DMS 273 (cell line): ENCODE results near the gene DPYD.
A peak's percentile ranks its signal among the peaks of the same experiment; 100 is the strongest.

ENCODE experiments used
- DNase-seq: peaks from one replicate; lab custom pipeline; 2025; ENCODE audit not compliant: unreplicated experiment; lab: John Stamatoyannopoulos, UW

The DPYD gene

DNA sequence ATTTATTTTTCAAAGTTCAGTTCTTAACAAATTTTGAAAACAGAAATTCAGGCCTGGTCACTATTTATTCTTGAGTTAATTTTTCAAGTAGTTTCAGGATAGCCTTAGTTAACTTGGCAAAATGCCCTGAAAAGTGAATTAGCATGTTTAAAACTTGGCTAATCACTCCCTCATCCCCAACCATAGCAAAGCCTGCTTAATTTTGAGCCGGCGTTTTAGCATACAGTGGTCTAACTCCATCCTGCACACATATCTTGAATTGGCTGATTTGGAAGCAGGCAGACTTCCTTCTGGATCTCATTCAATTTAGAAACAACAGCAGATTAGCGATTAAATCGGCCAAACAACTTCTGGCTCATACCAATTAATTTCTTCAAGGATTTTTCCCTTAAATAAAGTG, 760.0 kb downstream of the DPYD start:
- DNase-seq = peak; percentile 59

DNA sequence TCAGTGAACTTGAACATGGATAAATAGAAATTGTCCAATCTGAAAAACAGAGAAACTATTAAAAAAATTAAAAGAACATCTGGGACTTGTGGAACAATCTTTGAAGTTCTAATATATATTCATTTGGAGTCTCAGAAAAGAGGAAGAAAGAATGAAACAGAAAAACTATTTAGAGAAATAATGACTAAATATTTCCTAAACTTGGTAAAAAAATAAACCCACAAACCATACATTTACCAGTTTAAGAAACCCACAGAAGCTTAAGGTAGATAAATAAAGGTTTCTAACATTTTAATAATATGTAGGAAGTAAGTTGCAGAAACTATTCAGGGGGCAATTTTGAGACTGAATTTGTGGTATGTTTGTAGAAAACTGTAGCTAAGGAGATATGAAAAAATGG, 761.5 kb downstream of the DPYD start:
- DNase-seq = no peak

DNA sequence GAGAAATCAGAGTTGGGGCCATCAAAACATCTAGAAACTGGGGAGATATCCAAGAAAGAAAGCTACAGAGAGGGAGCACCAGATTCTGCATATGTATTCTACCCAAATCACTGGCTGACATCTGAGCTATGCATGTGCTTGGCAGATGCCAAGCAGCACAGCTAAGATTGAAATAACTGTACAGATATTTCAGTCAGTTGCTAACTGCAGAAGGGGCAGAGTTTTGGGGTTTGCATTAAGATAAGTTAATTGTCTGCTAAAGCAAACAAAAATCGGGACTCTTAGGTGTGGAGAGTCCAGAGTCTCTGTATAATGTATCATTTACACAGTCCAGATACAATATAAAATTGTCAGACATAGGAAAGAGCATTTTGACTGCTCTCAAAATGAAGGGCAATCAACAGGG, 762.1 kb downstream of the DPYD start:
- peak; percentile 21 for DNase-seq

DNA sequence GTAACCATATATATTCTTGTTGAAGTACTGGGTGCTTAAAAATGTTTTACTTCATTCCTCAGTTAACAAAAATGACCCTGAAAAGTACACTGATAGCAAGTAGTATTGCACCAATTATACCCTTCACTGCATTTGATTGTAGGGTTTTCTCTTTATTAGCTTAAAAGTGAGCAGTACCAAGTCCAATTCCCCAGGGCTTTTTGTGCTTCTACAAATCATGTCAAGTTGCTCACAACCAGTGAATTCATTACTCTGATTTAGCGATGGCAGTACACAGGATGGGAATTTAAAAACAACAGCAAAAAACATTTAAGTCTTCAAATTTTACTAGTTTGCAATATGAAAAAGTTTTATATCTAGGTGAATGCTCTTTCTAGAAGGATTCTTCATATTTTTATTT, 762.8 kb downstream of the DPYD start:
- DNase-seq = peak; percentile 3

DNA sequence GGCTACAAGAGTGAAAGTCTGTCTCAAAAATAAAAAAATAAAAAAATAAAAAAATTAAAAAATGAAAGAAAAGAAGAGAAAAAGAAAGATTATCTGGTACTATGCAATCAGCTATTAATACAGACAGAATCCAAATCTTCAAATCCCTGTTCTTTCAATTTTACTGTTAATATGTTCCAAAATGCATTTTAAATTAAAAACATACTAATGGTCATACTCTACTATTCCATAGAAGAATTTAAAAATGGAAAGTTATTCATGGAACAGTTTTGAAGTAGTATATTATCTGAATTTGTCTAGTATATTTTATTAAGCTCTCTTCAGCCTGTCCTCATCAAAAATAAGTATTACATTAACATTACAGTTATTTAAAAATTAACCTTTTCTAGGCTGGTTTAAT, 769.2 kb downstream of the DPYD start:
- no peak for DNase-seq

DNA sequence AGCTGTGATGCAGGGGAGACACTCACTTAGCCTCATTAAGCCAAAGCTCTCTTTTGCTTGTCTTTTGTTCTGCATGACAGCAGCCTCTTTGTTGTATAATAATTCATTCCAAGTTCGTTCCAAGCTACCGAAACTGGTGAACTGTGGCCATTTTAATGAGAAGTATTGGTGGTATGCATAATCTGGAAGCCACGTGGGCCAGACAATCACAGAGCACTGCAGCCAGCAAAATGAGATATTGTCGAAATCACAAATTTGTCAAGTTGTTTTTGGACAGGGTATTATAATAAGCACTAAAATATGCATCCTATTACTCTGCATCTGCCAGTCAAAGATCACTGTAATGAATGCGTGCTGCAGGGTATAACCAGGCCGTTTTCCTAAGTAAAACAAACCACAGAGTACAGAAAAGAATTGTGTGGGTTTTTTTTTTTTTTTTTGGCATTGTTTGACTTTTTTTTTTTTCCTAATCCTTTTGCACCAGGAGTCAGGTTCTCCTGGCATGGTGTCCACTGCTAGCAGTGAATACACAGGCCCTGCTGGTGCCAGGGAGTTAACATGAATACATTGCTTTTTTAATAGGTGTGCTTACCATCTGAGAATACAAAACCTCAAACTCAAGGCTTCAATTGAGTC, 775.4 kb downstream of the DPYD start:
- peak; percentile 42 for DNase-seq

DNA sequence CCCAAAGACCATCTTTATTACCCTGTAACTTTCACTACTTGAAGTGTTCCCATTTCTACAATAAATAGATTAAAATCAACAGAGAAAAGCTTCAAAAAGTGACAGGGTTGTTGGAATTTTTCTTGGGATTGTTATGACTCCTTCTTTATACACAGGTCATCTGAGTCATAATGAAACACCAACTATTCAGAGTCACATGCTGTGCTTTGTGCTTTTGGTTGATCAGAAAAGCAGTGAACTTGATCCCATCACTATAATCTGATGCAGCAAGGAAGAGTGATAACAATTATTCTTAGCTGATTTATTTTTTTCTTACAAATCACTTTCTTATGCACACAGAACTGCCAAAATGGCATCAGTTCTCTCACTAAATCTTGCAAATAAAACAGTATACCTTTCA, 776.3 kb downstream of the DPYD start:
- peak; percentile 6 for DNase-seq

DNA sequence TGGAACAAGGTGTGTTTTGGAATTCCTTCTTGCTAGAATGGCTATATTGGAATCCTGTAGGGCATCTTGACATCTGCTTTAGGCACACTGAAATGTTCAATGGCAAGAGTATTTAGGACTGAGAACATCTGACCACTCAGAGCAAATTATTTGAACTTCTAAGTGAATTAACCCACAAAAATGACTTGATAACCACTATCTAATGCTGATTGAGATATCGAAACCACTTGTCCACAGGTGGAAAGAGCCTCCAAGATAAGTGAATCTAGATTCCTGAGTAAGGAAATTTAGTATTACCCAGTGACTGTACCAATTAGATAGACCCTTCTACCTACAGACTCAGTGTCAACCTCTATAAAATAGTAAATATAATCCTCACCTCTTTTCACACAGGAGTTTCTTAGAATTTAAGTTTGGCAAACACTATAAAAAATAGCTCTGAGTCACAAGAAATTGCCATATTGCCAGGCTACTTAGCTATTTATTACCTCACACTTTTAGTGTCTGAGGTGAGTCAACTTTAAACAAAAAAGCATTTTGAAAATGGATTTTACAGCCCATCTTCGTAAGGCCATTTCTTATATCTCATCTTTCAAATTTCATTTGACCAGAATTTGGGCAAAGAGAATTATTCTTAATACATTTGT, 777.5 kb downstream of the DPYD start:
- no peak for DNase-seq

DNA sequence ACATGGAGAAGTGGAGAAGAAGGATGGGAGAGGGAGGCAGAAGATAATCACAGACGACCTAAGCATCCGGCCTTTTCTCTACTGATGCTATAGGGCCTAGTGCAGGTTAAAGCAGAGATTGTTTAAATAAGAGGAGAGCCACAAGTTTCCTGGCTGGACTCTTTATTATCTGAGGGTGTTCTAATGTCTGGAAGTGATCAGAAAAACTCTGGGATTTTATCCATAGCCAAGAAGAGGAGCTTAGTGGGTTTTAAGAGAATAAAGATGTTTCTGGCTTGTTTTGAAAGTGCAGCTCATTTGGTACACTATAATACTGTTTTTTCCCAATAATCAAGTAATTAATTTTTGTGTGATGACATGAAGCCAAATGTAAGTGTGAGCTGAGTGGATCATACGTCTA, 780.2 kb downstream of the DPYD start:
- no peak for DNase-seq

DNA sequence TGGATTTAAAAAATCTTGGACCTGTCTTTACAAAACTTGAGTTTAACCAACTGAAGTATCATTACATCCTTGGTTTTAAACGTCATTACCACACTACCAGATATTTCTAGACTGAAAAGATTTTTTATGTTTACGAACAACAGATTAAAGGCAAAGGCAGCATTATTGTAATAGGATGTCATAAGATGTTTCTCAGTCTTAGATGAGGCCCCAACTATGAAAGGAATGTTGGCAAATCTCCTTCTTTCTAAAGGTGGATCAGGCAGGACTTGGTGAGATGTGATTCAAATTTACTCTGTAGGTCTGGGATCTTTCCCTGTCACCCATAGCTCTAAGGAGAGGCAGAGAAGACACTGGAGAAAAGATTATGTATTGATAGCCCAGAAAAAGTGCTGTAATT, 781.3 kb downstream of the DPYD start:
- no peak for DNase-seq

DNA sequence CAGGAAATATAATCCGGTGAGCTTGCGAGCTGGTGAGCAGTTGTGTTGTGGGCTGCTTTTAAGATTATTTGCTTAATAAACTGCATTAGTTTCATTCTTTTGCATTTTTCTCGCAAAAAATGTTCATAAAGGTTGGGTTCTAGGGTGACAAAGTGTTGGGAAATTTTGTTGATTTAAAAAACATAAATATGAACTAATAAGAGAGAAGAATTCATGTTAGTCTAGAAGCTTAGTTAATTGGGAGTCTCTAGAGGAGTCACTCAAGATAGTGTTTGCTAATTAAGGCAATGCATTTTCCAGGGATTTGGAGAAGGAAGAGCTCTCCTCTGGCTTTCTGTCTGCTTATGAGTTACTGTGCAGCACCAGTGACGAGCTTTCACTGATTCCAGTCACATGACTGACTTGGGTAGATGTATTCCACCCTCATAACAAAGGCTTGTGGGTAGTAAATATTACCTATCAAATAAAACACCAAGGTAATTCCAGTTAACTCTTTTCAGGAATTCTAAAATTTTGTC, 782.3 kb downstream of the DPYD start:
- peak; percentile 43 for DNase-seq

DNA sequence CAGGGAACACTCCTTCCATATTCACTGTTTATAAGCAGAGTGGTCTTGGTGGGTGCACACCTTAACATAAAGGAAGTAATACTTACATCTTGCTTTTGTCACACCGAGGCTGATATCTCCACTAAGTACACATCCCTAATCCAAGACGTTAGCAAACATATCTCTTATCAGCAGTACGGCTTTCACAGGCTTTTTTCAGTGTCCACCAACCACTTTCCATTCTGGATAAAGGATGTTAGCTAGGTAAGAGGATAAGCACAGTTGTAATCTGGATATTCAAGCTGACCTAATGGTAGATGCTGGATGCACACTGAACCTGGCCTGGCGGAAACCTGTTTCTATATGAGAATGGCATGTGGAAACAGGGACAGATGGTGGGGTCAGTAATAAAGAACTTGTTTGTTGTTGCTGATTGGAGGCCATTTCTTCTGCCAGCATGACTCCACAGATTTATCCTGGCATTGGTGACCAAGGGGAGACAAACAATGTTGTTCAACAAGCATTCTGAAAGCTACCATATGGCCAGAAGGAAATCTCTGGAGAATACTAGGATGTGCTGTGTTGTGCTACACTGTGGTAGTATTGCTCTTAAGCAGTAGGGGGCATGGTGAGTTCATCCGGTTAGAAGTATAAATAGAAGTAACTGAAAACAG, 782.8 kb downstream of the DPYD start:
- DNase-seq = peak; percentile 98

DNA sequence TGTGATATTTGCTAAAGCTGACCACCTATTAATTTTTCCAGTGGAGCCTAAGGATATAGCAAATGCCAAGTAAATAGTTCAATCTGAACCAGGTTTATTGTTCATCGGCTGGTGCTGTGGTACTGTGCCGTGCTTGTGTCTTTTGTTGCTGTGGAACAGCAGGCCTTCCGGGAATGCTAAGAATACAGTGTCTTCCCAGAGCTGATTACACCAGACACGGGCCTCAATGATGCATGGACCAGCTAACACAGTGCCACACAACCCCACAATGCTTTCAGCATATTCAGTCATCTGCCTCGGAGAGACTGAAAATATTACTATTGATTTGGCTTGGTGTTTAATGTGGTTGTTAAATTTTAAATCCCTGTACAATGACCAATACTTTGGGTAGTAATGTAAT, 783.8 kb downstream of the DPYD start:
- DNase-seq = no peak

DNA sequence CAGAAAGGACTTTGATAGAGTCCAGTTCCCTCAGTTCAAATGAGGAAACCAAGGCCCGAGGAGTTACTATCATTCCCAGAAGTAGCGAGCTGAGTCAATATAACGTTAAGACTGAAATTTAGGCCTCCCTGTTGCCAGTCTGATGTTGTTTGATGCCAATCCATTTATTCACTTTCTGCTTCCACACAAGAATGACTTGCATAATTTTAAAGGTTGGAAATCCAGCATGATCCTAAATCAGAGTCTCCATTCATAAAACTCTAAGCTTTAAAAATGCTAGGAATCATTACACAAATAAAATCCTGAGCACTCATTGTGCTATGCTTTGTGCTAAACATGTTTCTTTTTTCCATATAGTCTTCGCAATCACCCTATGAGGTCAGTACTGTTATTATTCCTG, 784.9 kb downstream of the DPYD start:
- DNase-seq = no peak

DNA sequence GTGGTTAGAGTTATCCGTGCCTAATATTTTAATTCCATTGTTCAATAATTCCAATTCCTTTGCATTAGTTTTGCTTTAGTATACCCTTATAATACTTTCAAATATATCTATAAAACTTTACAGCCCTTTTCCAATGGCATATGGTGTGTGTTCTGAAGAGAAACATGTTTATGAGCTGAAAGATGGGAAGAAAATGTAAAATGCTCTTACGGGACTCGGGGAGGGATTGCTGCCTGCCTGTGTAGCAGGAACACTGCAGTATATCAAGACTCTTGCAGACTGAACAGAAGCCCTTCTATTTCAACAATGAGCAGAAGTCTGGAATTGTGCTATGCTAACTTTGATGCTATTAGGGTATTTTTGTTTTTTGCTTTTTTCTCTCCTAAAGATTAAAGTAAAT, 792.4 kb downstream of the DPYD start:
- no peak for DNase-seq

DNA sequence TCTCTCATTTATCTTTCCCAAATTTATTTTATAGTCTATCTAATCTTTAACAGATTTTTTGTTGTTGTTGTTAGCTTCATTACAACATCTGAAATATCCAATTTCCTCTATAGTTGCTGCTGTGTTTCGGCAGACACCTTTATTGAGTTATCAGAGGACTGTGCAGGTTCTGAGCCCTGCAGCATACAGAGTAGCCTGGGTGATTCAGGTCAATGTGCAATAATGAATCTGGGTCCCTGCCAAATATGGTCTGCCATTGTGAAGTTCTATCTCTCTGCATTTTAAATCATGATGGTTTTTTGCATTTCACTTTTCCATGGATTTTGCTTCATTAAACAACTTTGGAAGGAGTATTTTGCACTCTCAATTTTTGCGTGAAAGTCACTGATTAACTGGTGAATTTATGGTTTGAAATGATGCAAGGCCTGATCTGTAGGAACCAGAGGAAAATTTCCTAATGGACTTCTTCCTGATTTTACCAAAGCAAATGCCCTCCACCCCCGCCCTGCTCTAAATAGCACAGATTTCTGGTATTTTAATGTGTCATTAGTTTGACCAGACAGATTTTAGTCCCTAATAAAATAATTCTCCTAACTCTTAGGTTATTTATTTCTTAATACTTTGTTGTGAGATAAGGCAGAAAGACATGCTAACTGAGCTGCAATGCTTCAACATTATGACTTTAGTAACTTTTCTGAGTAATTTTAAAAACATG, 797.0 kb downstream of the DPYD start:
- no peak for DNase-seq

DNA sequence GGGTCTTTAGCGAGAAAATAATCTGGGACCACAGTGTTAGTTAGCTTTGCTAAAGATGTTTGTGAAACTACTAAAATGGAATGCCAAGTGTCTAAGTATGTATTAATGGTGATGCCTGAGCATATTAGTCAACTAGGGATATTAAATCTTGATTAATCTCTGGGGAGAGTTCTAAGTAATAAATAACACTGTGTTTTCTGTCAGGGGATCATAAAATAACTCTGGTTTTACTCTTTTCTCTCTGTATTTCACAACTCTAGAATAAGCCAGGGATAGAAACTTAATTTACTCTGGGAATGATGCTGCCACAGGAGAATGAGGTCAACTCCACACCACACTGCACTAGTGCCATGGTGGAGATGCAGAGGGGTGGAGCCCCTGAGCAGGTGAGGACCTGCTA, 800.0 kb downstream of the DPYD start:
- no peak for DNase-seq

DNA sequence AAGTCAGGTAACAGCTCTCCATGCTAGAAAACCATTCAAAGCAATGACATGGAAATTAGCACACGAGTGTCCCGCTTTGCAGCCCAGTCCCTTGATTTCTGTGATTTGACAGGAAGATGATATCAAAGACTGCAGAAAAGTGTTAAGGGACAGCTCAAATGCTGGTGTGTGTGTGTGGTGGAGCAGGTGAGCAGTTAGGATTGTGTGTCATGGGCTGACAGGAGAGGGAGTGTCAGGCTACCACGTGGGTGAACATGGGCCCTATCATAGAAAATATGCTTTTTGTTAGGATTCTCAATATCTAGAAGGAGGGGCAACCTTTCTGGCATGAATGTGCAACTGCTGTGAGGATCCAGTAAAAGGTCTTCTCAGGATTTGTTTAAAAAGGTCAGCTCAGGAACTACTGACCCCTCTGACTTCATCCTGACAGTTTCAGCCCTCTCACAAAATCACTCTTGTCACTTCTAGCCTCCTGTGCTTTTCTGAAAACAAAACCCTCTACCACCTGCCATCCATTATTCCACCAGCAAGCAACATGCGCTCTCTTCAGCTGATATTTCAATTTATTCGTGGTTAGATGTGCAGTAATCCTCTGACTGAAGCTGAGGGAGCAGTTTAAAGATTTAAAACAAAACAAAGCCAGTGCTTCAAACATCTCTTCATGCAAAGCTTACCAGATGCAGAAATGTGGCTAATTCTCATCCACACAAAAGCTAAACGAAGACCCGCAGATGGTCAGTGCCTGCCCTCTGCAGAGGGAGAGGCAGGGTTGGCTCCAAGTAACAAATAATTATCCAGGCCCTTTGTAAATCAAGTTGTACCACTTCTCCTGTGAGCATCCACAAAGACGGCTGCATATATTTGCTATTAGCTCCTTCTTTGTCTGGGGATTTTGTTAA, 801.3 kb downstream of the DPYD start:
- DNase-seq = no peak

DNA sequence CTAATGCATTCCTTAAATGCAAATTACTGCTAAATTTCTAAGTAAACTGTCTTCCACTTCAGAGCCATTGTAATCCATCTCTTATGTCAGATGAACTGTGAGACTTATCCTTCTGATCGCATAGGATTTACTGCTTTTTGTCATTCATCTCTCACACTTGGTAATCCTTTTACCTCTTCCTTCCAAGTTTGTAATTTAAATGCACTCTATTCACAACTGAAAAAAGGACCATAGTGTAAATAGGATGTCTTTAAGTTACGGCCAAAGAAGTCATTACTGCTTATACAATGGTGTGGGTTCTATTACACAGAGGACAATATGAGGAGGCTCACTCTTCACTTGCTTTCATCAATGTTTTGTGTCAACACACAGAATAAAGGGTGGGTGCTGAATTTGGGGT, 806.0 kb downstream of the DPYD start:
- DNase-seq = no peak

DNA sequence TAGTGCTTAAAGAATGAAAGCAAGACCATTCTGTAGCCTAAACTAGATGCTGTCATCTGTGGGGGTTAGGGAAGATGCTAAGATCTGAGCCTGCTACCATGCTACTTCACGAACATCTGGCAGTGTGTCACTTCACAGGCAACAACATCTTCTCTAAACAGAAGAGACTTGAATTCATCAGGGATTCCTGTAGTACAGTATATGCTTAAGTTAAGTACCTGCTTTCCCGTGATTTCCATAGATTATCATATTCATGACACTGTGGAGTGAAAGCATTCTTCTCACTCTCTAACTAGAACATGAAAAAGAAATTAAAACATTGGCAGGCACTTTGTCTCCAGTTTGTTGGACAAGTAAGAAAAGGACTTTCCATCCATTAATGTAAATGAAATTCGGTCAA, 808.4 kb downstream of the DPYD start:
- DNase-seq = peak; percentile 5

DNA sequence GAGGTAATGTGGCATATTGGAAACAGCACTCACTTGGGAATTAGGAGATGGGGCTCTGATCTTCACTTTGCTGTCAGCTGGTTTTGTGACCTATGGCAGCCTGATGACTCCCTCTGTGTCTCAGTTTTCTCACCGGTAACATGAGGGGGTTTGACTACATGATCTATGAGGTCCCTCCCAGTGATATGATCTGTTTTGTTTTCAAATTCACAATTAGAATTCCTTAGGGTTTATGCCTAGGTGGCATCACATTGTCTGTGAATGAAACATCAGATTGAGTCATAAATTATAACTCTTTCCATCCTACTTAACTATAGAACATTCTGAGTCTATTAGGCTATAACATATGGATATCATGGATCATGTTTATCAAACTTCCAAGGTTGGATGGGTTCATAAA, 812.7 kb downstream of the DPYD start:
- DNase-seq = no peak
